Measurements from ENCODE around the gene CLOCK. TPM values are rescaled to one million over a fixed set of nuclear protein-coding genes. Genes with fewer than 3 reads are reported as not detected.

CLOCK gene
- total and polyA plus RNA-seq, 2 experiments from 2014 or later: 10.0 to 15.3 TPM

- DNase-seq (ENCODE audit: low read depth in 1 of 2, low spot score in 1 of 2): no peak
- no peak overlapping the region for H3K4me3 ChIP-seq
- TF ChIP-seq, protein P1, sequence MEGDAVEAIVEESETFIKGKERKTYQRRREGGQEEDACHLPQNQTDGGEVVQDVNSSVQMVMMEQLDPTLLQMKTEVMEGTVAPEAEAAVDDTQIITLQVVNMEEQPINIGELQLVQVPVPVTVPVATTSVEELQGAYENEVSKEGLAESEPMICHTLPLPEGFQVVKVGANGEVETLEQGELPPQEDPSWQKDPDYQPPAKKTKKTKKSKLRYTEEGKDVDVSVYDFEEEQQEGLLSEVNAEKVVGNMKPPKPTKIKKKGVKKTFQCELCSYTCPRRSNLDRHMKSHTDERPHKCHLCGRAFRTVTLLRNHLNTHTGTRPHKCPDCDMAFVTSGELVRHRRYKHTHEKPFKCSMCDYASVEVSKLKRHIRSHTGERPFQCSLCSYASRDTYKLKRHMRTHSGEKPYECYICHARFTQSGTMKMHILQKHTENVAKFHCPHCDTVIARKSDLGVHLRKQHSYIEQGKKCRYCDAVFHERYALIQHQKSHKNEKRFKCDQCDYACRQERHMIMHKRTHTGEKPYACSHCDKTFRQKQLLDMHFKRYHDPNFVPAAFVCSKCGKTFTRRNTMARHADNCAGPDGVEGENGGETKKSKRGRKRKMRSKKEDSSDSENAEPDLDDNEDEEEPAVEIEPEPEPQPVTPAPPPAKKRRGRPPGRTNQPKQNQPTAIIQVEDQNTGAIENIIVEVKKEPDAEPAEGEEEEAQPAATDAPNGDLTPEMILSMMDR (IDR thresholded peaks at IDR 0.05; ENCODE audit: low read depth, low read length): no peak
- no peaks in the 10 kb centered on the region for H3K36me3 ChIP-seq
- no peaks in the 10 kb centered on the region for H3K4me1 ChIP-seq (ENCODE audit: low read depth)
- no peaks in the 10 kb centered on the region for H3K27me3 ChIP-seq
- no peaks in the 10 kb centered on the region for H3K9me3 ChIP-seq (ENCODE audit: low read depth)
- no peak overlapping the region for H3K27ac ChIP-seq
Observed at GRCh38 chr4:55574252-55574651, 27.5 kb upstream of the CLOCK start.

DNA sequence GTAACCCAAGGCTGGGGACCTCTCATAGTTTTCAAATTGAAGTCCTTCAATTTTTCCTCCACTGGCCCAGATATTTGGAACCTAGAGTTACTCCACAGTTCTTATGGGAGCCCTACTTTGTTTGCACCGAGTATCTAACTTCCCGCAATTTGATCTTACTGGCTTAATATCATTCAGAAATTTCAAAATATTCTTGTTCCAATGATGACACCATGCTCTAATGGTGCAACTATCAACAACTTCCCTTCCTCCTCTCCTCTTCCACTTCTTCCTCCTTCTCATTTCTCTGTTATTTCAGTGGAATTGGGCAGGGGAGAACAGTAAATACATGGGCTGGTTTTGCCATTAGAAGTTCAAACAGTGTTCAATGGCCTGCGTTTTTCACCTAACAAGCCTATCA lies 25.1 kb upstream of the CLOCK start:
- no peaks in the 10 kb centered on the region for H3K4me1 ChIP-seq (ENCODE audit: low read depth)
- H3K27ac ChIP-seq: no peak overlapping the region
- H3K36me3 ChIP-seq: no peaks in the 10 kb centered on the region
- H3K27me3 ChIP-seq: no peaks in the 10 kb centered on the region
- no peak for DNase-seq (ENCODE audit: low read depth in 1 of 2, low spot score in 1 of 2)
- TF ChIP-seq, protein P1 (IDR thresholded peaks at IDR 0.05; ENCODE audit: low read depth, low read length): no peak
- H3K9me3 ChIP-seq (ENCODE audit: low read depth): no peaks in the 10 kb centered on the region
- H3K4me3 ChIP-seq: no peak overlapping the region

DNA sequence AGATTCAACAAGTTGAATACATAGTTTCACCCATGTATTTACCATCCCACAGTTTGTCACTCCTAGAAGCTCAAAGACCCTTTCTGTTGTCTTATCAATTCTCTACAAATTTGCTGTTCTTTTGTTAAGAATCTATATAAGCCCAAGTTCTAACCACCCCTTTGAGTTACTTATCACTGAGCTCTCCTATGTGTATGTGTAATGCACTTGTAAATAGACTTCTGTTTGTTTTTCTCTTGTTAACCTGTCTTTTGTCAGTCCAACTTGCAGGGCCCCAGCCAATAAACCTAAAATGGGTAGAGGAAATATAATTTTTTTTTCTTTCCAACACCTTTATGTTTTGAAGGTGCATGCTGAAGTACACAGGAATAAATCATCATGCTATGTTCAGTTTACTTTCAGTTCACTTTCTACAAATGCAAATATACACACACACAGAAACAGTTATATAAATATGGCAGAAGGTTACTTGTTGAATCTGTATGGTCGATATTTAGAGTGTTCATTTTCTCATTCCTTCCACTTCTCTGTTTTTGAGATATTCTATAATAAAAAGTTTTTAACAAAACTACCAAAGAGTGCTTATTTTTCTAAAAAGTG lies 22.3 kb upstream of the CLOCK start:
- no peak for DNase-seq (ENCODE audit: low read depth in 1 of 2, low spot score in 1 of 2)
- Histone ChIP-seq H3K4me3 (no peak overlapping the region), H3K27ac (no peak overlapping the region), H3K27me3 (no peaks in the 10 kb centered on the region), H3K4me1 (ENCODE audit: low read depth) (no peaks in the 10 kb centered on the region), H3K36me3 (no peaks in the 10 kb centered on the region), H3K9me3 (ENCODE audit: low read depth) (no peaks in the 10 kb centered on the region)
- TF ChIP-seq, protein P1 (IDR thresholded peaks at IDR 0.05; ENCODE audit: low read depth, low read length): no peak

- no peak for DNase-seq (ENCODE audit: low read depth in 1 of 2, low spot score in 1 of 2)
- H3K4me3 ChIP-seq: no peak overlapping the region
- H3K4me1 ChIP-seq (ENCODE audit: low read depth): no peaks in the 10 kb centered on the region
- no peaks in the 10 kb centered on the region for H3K9me3 ChIP-seq (ENCODE audit: low read depth)
- H3K36me3 ChIP-seq: no peaks in the 10 kb centered on the region
- no peaks in the 10 kb centered on the region for H3K27me3 ChIP-seq
- H3K27ac ChIP-seq: no peak overlapping the region
- TF ChIP-seq, protein P1 (IDR thresholded peaks at IDR 0.05; ENCODE audit: low read depth, low read length): no peak
Observed at GRCh38 chr4:55561889-55562288, 15.2 kb upstream of the CLOCK start.

DNA sequence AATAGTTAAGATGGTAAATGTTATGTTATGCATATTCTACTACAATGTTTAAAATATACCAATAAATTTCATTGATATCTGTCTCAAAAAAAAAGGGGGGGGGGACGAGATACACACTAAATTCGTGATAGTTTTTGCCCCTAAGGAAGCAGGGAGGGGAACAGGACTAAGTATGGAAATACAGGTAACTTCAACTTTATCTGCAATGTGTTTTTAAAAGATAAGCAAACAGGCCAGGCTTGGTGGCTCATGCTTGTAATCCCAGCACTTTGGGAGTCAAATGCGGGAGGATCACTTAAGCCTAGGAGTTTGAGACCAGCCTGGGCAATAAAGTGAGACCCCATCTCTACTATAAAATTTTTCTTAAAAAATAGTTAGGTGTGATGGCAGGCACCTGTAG lies 13.4 kb upstream of the CLOCK start:
- Histone ChIP-seq H3K27me3 (no peaks in the 10 kb centered on the region), H3K36me3 (no peaks in the 10 kb centered on the region), H3K27ac (no peak overlapping the region), H3K4me1 (ENCODE audit: low read depth) (no peaks in the 10 kb centered on the region), H3K4me3 (no peak overlapping the region), H3K9me3 (ENCODE audit: low read depth) (no peaks in the 10 kb centered on the region)
- DNase-seq (ENCODE audit: low read depth in 1 of 2, low spot score in 1 of 2): no peak
- TF ChIP-seq, protein P1 (IDR thresholded peaks at IDR 0.05; ENCODE audit: low read depth, low read length): no peak

All from cardiac muscle cell (in vitro differentiated cells and primary cell).